ENCODE measurements around the gene MRPL54.
"Not testable (repeated sequence)": the region's sequence is repeated elsewhere in the genome, so short reads cannot be mapped to it uniquely, and the experiment has no call there.

MRPL54 gene

GRCh38 chr19:3810708-3811355 is 48.4 kb downstream of the MRPL54 start:
- no peak overlapping the region for H3K27ac ChIP-seq
- TF ChIP-seq CTCF (conservative IDR thresholded peaks at IDR 0.05) = no peak

DNA sequence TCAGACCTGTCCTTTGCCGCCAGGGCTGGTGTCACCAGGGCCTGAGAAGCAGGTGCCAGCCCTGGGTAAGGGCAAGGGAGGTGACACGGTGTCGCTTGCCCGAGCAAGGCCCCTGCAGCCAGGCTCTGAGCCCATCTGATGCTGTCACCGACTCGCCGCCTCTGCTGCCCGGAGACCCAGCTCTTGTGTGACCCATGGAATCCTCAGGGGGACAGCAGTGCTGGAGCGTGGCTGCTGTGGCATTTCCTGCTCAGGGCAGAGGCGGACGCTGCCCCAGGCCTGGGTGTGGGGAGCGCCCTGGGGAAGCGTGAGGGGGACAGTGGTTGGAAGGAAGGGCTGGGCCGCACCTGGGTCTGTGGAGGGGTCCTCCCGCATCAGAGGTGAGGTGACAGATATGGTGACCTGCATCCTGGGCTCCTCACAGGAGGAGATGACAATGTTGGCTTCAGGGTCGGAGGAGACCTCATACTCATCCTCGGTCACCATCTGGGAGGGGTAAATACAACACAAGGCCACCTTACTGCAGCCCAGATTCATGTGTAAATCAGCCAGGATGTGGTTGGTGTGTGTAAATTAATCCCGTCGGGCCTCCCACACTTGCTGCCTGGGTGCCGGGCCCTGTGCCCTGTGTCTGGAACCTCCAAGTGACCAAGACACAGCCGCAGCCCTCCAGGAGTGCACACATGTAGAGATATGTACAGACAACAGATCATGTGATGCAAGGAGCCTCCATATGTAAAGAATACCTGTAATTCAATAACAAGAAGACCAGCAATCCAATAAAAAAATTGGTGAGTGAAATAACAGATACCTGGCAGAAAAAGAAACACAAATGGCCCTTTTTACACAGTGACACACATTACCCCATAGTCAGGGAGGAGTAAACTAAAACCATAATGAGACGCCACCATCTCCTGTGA is 51.3 kb downstream of the MRPL54 start:
- no peak for TF ChIP-seq CTCF (conservative IDR thresholded peaks at IDR 0.05)
- no peak overlapping the region for H3K27ac ChIP-seq

- TF ChIP-seq CTCF (conservative IDR thresholded peaks at IDR 0.05) = no peak
Measured at GRCh38 chr19:3814648-3815047, 52.2 kb downstream of the MRPL54 start.

DNA sequence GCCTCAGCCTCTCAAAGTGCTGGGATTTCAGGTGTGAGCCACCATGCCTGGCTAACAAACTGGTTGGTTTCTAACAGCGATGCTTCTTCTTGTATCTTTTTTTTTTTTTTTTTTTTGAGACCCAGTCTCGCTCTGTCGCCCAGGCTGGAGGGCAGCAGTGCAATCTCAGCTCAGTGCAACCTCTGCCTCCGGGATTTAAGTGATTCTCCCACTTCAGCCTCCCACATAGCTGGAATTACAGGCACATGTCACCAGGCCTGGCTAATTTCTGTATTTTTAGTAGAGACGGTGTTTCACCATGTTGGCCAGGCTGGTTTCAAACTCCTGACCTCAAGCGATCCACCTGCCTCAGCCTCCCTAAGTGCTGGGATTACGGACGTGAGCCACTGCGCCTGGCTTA is 53.7 kb downstream of the MRPL54 start:
- H3K27ac ChIP-seq = not testable (repeated sequence)

More at GRCh38 chr19:3814648-3815047, 52.2 kb downstream of the MRPL54 start:
- no peak overlapping the region for H3K27ac ChIP-seq

- no peak for TF ChIP-seq CTCF (conservative IDR thresholded peaks at IDR 0.05)
Measured at GRCh38 chr19:3816566-3817218, 54.2 kb downstream of the MRPL54 start.

More at GRCh38 chr19:3816566-3817218, 54.2 kb downstream of the MRPL54 start:
- H3K27ac ChIP-seq = no peak overlapping the region

Data from VCaP (cell line).